GM21717 (cell line): ENCODE measurements around the gene SSR3.

Experiments used
- ATAC-seq: cut with Tn5 transposase; IDR thresholded peaks from one replicate; pipeline ENCODE4 v1.9.1; 2021; ENCODE audit warnings: mild to moderate bottlenecking, moderate library complexity; ENCODE audit not compliant: unreplicated experiment

SSR3 gene

DNA sequence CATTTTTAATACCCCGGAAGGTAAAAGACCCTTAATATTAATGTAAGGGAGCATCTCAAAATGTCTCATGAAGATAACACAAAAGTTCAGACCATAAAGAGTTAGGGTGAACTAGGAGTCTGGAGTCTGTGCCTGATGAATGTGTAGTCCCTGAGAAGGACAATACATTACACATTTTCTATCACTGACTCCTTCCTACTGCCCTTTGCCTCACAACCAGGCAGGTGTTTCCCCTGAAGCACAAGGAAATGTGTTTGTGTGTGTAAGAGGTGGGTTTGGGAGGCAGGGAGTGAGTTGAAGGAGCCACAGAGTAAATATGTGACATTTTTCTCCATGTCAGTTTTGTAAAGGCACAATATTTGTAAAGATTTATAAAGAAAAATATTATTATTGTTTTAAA, 59.1 kb downstream of the SSR3 start:
- no peak for ATAC-seq

DNA sequence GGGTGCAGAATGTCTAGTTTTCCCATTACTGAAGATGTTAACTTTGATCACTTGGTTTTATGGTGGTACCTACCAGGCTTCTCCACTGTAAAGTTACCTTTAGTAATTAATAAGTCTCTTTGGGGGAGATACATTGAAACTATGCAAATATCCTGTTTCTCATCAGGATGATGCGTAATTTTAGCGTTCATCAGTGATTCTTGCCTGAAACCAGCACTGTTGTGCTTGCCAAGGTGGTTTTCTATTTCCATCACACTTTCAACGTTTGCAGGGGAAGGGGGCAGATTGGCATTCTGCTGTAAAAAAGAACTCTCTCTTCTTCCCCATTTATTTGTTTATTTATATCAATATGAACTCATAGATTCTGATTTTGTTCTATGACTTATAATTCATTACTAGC, 61.0 kb downstream of the SSR3 start:
- ATAC-seq, result no peak

DNA sequence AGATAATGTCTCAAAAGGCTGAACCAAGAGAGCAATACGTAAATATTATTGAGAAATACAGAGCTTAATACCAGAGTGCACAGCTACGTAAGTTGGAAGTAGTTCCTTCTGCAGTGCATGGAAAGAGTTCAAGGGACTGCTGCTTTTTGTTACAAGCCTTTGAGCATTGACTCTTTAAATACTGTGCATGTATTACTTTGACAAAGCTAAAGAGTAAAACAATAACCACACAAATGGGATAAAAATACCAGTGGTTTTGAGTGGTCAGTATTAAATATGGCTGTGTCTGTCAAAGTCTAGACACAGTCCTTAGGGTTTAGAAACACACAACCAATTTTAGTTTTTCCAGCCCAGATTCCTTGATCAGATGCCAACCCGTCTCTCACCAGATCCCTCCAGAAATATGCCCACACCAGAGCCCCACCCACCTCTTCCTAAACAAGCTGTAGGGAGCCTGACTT, 62.1 kb downstream of the SSR3 start:
- ATAC-seq, result no peak

DNA sequence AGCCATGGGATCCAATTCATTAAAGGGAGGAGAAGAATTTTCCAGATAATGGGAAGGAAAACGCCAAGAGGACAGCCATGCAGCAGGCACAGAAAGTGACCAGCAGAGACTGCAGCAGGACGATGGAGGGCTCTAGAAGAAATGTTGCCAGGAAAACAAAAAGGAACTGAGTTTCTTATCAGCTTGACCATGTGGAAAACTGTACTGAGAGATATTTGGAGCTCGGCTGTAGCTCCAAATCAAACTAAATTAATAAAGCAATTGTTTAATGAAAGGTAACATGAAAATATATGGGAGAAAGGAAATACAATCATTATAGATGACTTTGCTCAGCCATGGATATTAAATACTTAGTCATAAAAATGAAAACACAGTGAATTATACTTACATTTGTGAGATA, 63.7 kb downstream of the SSR3 start:
- ATAC-seq, result no peak
